Epithelial cell of proximal tubule (primary cell): ENCODE results near the gene FBXW7. TPM values are rescaled to one million over a fixed set of nuclear protein-coding genes. Genes with fewer than 3 reads are reported as not detected.

ENCODE experiments used
- DNase-seq: peaks from one replicate; pipeline ENCODE4 v3.0.0-alpha.2; 2011; ENCODE audit warnings: low read depth
- H3K4me3 ChIP-seq: 2 replicates; pipeline ENCODE4 v1.5.1; 2011; ENCODE audit warnings: low read depth, mild to moderate bottlenecking, low read length
- total RNA-seq: library from RNA; depleted of rRNA; stranded (reverse); fragments of >200 nt; gene quantifications from 2 replicates; pipeline ENCODE4 v1.2.3, GENCODE V29; 2015
- TF ChIP-seq, protein P1 (sequence below): conservative IDR thresholded peaks from 2 replicates; pipeline ENCODE4 v1.5.1; 2012; ENCODE audit warnings: low read depth, mild to moderate bottlenecking, low read length

The FBXW7 gene, protein sequence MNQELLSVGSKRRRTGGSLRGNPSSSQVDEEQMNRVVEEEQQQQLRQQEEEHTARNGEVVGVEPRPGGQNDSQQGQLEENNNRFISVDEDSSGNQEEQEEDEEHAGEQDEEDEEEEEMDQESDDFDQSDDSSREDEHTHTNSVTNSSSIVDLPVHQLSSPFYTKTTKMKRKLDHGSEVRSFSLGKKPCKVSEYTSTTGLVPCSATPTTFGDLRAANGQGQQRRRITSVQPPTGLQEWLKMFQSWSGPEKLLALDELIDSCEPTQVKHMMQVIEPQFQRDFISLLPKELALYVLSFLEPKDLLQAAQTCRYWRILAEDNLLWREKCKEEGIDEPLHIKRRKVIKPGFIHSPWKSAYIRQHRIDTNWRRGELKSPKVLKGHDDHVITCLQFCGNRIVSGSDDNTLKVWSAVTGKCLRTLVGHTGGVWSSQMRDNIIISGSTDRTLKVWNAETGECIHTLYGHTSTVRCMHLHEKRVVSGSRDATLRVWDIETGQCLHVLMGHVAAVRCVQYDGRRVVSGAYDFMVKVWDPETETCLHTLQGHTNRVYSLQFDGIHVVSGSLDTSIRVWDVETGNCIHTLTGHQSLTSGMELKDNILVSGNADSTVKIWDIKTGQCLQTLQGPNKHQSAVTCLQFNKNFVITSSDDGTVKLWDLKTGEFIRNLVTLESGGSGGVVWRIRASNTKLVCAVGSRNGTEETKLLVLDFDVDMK
- 8.8 and 32.9 TPM in 2 replicates for total RNA-seq

DNA sequence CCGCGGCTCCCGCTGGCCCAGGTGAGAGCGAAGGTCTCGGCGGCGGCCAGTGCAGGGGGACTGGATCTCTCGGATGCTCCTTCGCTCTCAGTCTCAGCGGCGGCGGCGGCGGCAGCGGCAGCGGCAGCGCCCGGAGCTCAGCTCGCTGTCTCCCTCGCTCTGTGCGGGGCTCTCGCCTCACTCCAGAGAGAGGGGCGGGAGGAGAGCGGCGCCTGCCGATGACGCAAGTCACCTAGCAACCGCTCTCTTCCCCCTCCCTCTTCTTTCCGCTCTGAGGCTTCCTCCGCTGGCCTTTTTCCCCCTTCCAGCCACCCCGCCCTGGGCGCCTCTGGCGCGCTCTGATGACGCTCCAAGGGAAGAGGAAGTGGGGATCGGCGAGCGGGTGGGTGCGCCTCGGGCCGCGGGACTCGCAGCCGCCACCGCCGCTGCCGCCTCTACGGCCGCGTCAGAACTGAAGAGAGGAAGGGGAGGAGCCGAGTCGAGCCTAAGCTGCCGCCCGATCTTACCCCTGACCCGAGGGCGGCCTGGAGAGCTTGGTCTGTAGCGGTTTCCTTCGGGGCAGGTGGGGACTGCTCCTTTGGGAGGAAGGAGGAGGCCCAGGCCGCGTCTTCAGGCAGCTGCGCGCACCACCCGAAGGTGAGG, at the start of gene FBXW7:
FBXW7 (minus strand) TSS at position 190 of the 642 bp plus-strand sequence. CDS start 124,289 bp downstream, outside the sequence.
- peak; percentile 80 for DNase-seq
- TF ChIP-seq, protein P1, sequence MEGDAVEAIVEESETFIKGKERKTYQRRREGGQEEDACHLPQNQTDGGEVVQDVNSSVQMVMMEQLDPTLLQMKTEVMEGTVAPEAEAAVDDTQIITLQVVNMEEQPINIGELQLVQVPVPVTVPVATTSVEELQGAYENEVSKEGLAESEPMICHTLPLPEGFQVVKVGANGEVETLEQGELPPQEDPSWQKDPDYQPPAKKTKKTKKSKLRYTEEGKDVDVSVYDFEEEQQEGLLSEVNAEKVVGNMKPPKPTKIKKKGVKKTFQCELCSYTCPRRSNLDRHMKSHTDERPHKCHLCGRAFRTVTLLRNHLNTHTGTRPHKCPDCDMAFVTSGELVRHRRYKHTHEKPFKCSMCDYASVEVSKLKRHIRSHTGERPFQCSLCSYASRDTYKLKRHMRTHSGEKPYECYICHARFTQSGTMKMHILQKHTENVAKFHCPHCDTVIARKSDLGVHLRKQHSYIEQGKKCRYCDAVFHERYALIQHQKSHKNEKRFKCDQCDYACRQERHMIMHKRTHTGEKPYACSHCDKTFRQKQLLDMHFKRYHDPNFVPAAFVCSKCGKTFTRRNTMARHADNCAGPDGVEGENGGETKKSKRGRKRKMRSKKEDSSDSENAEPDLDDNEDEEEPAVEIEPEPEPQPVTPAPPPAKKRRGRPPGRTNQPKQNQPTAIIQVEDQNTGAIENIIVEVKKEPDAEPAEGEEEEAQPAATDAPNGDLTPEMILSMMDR, result no peak
- H3K4me3 ChIP-seq, result peak within 1 kb of the TSS; percentile 78

DNA sequence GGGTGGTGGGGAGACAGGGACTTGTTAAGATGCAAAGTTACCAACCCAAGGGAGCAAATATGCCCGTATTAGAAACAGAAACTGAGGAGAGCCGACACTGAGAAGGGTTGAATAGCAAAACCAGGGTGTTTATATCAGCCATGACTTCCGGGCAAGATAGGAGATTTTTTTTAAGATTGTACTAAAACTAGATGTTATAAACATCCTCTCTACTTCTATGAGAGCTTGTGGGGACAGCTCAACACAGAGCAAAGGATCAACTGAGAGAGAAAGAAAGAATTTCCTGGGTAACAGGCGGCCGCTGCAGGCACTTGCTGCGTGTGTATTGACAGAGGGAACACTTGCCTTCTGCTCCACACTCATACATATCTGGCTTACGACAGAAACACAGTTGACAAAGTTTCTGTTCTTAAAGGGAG, 49.1 kb upstream of the FBXW7 start:
- TF ChIP-seq, protein P1, result no peak
- no peak for DNase-seq
- no peak overlapping the region for H3K4me3 ChIP-seq

DNA sequence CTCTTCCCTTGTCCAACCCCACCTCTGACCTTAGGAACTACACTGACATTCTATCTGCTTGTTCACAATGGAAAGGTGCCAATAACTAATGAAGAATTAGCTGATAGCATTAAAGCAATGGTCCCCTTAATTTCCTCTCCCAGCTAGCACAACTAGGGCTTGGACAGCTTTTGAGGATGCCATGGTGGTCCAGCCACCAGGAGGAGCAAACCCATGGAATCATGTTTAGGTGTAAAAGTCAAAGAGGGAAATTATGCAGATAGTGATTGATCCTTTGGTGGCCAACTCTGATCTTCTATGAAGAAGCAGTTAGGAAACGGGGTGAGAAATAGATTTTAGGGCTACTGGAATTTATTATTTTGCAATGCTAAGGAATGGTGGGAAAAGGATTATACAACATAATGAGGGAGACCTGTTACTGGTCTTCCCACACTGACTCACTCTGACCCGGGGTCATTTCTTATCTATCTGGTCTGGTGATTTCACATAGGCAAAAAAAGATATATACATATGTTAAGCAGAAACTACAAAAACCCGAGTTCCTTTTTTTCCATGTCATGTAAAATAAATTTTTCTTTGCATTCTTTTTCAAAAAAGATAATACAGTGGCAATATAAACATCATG, 45.8 kb upstream of the FBXW7 start:
- H3K4me3 ChIP-seq, result no peak overlapping the region
- no peak for DNase-seq
- TF ChIP-seq, protein P1, result peak; percentile 26

DNA sequence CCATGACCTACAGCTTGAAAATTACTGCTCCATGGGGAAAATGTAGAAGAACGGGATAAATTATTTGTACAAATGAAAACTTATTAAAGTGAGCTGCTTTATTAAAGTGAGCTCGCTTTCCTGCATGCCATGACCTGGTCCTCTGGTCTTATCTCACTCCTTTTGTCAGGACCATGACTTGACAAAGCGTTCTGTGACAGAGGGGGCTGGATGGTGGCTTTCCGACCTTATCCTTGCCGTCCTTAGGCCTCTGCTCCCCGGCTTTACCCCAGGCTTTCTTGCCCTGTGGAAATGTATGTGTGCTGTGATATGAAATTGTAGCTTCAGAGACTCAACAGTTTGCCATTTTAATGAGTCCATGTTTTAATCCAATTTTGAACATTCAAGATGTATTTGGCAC, 44.0 kb upstream of the FBXW7 start:
- H3K4me3 ChIP-seq, result no peak overlapping the region
- no peak for DNase-seq
- TF ChIP-seq, protein P1, result no peak

DNA sequence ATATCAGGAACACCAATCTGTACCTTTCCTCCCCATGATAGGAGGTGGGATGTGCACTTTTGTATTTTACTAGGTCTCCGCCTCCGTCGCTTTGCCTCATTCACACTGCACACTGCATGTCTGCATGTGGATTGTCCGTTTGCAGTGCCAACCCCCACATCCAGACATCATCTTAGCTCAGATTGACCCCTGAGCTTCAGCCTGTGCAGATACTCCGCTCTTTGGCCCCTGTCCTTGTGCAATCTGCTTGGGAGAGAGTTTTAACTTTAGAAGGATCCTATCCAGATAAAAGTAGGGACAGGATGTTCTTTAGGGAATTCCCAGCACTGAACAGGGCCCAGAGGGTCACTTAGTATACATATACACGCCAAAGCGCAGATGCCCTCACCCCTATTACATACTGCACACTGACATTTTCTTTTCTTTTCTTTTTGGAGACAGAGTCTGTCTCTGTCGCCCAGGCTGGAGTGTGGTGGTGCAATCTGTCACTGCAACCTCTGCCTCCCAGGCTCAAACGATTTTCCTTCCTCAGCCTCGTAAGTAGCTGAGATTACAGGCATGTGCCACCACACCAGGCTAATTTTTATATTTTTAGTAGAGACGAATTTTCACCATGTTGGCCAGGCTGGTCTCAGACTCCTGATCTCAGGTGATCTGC, 43.3 kb upstream of the FBXW7 start:
- no peak for DNase-seq
- no peak overlapping the region for H3K4me3 ChIP-seq
- TF ChIP-seq, protein P1, result no peak

DNA sequence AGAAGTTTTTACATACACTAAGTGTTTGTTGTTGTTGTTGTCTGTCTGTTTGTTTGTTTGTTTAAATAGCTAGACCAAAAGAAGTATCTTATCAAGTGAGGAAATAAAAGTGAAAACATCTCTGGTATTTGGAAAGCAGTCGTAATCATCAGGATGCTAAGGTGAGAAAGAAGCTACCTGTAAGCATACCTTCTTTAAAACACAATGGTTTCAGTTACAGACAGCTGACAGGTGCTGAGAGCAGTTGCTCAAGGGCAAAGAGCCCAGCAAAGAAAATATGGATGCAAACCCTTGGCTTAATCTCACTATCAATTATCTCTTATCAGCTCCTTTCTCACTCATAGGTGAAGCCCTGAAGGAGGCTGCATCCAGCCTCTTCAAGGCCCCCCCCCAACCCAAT, 42.8 kb upstream of the FBXW7 start:
- TF ChIP-seq, protein P1, result no peak
- H3K4me3 ChIP-seq, result no peak overlapping the region
- DNase-seq, result no peak
